HG02870 (cell line): ENCODE data around the gene SEMA3E.

ENCODE experiments used
- ATAC-seq: cut with Tn5 transposase; IDR thresholded peaks from one replicate; pipeline ENCODE4 v1.9.1; 2021; ENCODE audit warnings: mild to moderate bottlenecking, moderate library complexity; ENCODE audit not compliant: unreplicated experiment

Gene SEMA3E

GRCh38 chr7:83643012-83643411, 5.9 kb downstream of the SEMA3E start:
- no peak for ATAC-seq

GRCh38 chr7:83640731-83641537, 8.0 kb downstream of the SEMA3E start:
- no peak for ATAC-seq

DNA sequence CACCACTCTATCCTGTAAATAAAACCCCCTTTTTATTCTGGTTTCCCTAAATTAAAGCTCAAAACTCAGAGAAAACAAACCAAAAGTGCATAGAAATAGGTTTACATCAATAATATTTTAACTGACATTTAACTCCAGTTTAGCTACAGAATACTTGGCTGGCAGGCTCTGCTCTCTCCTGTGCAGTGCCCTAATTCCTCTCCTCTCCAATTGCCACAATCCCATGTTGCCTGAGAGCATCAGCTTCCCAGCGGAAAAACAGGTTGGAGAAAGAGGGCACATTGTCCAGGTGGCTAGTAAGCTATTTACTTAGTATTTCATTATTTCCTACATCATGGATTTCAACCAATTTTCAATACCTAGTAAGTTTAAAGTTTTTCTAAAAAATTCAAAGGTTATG, 8.7 kb downstream of the SEMA3E start:
- ATAC-seq, result no peak

- ATAC-seq, result no peak
Measured at GRCh38 chr7:83633516-83633915, 15.4 kb downstream of the SEMA3E start.

DNA sequence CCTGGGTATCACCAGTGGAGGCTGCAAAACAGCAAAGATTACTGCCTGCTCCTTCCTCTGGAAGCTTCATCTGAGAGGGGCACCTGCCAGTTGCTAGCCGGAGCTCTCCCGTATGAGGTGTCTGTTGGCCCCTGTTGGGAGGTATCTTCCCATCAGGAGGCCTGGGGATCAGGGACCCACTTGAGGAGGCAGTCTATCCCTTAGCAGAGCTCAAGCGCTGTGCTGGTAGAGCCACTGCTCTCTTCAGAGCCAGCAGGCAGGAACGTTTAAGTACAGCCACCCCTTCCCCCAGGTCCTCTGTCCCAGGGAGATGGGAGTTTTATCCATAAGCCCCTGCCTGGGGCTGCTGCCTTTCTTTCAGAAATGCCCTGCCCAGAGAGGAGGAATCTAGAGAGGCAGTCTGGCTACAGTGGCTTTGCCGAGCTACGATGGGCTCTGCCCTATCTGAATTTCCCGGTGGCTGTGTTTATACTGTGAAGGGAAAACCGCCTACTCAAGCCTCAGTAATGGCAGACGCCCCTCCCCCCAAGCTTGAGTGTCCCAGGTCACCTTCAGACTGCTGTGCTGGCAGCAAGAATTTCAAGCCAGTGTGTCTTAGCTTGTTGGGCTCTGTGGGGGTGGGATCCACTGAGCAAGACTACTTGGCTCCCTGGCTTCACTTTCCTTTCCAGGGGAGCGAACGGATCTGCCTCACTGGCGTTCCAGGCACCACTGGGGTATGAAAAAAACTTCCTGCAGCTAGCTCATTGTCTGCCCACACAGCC, 19.6 kb downstream of the SEMA3E start:
- no peak for ATAC-seq

DNA sequence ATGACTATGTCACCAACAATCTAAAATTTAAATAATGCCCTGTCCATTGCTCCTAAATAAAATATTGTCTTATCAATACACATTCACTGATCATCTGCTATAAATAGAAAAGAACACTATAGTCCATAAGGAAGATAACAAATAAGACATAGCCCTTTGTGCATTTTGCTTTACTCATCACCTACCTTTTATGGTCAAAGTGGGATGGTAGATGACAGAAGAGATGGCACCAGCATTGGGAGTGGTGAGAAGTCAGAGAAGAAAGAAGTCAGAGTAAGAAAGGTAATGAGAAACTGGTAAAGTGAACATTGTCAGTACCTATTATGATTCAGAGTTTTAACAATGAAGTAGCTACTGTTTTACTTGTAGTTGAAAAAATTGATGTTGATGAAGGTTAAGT, 31.1 kb downstream of the SEMA3E start:
- ATAC-seq, result no peak

DNA sequence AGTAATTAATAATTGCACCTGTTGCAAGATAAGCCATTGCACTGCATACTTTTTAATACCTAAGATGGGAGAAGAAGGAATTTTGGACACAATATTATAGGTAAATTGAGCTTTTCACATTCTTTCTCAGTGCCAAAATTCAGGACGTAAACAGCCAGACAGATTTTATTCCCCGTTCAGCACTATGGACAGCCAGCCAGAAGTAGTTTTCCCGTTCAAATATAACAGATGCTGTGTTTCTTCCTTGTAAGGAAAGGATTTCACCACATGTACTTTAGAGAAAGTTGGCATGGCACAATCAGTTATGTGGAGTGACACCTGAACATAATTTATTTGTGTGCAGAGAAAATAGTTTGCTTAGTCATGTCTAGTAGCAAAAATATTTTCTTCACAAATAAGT, 34.8 kb downstream of the SEMA3E start:
- ATAC-seq, result no peak

DNA sequence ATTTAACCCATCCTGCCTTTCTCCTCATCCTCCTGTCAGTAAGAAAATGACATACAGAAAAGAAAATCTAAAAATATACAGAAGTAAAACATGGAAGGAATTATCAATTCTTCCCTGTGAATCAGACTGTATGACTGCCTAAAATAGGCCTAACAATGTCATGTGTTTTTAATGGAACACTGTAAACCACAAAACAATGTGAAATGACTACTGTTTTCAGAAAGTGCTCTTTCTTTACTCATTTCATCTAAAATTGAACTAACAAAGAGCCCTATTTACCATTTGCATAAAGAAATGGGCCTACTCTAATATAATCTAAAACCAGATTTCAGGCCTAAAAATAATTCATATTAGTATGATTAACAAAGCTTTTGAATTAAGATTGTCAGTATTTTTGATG, 35.7 kb downstream of the SEMA3E start:
- peak; percentile 49 for ATAC-seq

GRCh38 chr7:83611776-83612175, 37.2 kb downstream of the SEMA3E start:
- no peak for ATAC-seq

DNA sequence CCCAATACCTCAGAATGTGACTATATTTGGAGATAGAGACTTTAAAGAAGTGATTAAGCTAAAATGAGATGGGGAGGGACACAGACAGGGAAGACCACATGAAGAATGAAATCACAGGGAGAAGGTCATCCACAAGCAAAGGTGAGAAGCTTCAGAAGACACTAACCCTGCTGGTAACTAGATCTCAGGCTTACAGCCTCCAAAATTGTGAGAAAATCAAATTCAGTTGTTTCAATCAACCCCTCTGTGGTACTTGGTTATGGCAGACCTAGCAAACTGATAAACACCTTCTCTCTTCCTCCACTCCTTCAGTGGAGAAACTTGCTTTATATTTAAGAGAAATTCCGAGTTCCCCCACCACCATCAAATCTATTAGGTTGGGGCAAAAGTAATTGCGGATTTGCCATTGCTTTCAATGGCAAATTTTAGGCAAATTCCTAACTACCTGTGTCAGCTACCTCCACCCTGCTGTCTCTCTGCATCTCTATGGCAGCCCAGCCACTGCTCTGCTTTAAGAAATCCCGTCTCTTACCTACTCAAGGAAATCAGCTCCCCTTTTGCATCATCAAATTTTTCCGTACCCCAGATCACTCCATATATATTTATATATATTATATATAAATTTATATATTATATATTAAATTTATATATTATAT, 38.2 kb downstream of the SEMA3E start:
- ATAC-seq, result no peak

DNA sequence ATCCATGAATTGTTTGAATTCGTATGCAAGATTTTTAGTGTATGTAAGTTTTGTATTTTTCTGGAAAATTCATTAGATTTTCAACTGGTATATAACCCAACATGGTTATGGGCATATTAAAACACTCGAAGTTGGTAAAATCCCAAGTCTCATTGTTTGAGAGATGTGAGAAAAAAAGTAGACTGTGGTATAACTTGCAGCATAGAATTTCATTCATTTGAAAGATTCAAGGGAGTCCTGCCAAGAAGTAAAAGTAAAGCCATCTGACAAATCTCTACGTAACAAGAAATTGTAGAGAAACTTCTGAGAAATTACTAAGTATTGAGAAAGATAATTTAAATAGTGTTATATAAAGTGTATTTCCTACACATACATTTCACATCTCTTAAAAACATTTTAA, 40.2 kb downstream of the SEMA3E start:
- ATAC-seq, result no peak

GRCh38 chr7:83603649-83604048, 45.3 kb downstream of the SEMA3E start:
- ATAC-seq, result no peak

DNA sequence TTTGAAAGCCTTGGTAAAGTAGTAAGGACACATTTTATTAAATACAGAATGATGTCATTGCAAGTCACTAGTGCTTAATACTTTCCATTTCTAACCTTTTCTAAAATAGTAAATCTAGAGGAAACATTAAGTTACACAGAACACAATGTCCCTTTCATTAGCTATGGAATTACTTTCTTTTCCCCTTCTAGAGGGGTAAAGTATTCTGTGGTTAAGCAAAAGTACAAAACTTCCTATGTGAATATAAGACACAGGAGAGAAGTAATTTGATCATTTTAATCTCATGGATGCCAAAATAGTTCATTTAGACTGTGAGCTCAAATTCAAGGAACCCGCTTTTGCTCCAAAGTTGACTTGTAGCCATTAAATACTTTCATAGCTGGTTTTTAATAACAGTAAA, 49.8 kb downstream of the SEMA3E start:
- no peak for ATAC-seq

- ATAC-seq, result no peak
Measured at GRCh38 chr7:83593921-83594475, 54.9 kb downstream of the SEMA3E start.

GRCh38 chr7:83588602-83589240, 60.2 kb downstream of the SEMA3E start:
- no peak for ATAC-seq

- ATAC-seq, result no peak
Measured at GRCh38 chr7:83586281-83586680, 62.7 kb downstream of the SEMA3E start.

DNA sequence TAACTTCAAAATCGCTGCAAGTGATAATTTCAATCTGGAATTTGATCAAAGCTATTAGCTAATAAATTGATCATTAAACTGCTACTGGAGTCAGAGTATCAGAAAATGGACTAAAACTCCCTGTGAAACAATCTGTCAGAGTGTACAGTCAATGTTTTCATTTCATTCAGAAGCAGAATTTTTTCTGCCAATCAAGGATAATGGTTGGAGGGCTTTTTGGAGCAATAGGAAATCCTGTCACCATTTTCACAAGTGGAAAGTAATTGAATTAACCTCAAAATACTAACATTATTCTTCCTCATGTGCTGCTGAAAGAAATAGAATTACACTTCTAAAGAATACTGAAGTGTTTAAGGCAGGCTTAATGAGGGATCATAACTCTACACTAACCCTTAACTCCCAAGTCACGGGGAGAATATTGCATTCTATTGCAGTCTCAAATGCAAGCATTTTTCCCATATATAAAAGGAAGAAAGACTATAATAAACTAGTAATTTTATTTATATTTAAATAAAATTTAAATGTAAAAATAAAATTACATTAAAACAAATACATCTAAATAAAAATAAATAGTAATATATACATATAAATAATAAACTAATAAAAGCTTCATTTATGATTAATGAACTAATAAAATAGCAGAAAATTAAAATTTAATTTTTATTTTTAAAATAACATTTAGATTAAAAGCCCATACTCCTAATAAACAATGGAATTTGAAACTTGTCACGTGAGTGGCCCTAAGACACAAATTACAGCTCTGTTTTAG, 67.1 kb downstream of the SEMA3E start:
- no peak for ATAC-seq

DNA sequence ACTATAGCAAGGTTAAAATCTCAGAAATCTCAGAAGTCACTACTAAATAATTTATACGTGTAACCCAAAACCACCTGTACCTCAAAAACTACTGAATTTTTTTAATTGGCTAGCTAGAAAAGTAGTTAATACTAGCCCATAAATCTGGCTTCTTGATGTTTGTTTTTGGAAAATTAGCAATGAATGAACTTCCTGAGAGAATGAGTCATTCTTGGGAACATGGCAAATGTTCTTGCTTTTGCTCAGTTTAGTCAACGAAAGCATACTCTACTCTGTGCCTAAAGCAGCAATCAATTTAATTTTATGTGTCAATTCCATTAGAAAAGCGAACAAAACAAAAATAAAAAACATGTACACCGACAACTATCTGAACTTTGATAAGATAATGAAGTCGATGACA, 69.2 kb downstream of the SEMA3E start:
- ATAC-seq, result no peak

- ATAC-seq, result no peak
Measured at GRCh38 chr7:83575436-83575835, 73.5 kb downstream of the SEMA3E start.

DNA sequence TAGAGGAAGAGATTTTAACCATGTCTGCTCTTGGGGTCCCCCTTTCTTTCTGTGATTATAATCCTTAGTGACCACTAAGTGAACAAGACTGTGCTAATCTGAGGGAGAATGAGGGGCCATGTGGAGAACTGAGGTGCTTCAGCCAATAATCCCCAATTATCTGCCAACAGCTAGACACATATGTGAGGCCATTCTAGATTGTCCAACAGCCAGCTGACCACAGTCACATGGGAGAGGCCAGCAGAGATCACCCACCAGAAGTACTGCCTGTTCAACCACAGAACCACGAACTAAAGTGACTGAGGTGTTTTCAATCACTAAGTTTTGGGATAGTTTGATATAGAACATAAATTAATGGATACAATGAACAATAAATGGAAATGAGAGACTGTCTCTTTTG, 74.3 kb downstream of the SEMA3E start:
- no peak for ATAC-seq
